Renal cortex interstitium (tissue), 15 donors: ENCODE measurements around the gene CAV2. TPM values are rescaled to one million over a fixed set of nuclear protein-coding genes. Genes with fewer than 3 reads are reported as not detected.
A peak's percentile ranks its signal among the peaks of the same experiment; 100 is the strongest.
"Not testable (repeated sequence)": the region's sequence is repeated elsewhere in the genome, so short reads cannot be mapped to it uniquely, and the experiment has no call there.

Experiments
- DNase-seq, 11 donors: peaks; one replicate each; pipeline ENCODE4 v3.0.0-alpha.2; 2013; ENCODE audit warnings: low read depth in 9 of 11, low spot score in 4 of 11; ENCODE audit errors: extremely low read depth in 1 of 11
- long read RNA-seq, 16 experiments: transcript quantifications; one replicate each; lab custom pipeline, GENCODE V29; 2026
- polyA plus RNA-seq, 3 donors: library from polyadenylated mRNA; unstranded; fragments of 120-200 nt; gene quantifications; one replicate each; pipeline ENCODE4 v1.2.1, GENCODE V29; 2013; ENCODE audit not compliant: insufficient read length in 3 of 3

Gene CAV2
- polyA plus RNA-seq = 10 to 100 TPM; 24.9 to 31.6 (median 28.9) TPM
- long read RNA-seq, donor 1, transcript CAV2-201 (3 exons, 3,301 nt) = major isoform, 8 of 9 reads
- long read RNA-seq, donor 1, partial matches to known transcripts = 0 of 9 reads
- long read RNA-seq, donor 1, other reads (novel, unspliced or antisense) = 0 of 9 reads
- long read RNA-seq, donor 2, transcript CAV2-201 (3 exons, 3,301 nt) = major isoform, 10 of 16 reads
- long read RNA-seq, donor 2, partial matches to known transcripts = 0 of 16 reads
- long read RNA-seq, donor 2, other reads (novel, unspliced or antisense) = 0 of 16 reads
- long read RNA-seq, donor 3, transcript CAV2-203 (2 exons, 1,179 nt) = minor isoform, 5 of 22 reads
- long read RNA-seq, donor 3, transcript CAV2-201 (3 exons, 3,301 nt) = major isoform, 13 of 22 reads
- long read RNA-seq, donor 3, partial matches to known transcripts = 0 of 22 reads
- long read RNA-seq, donor 3, other reads (novel, unspliced or antisense) = 0 of 22 reads
- long read RNA-seq, donor 4, transcript CAV2-201 (3 exons, 3,301 nt) = major isoform, 13 of 16 reads
- long read RNA-seq, donor 4, partial matches to known transcripts = 0 of 16 reads
- long read RNA-seq, donor 4, other reads (novel, unspliced or antisense) = 0 of 16 reads
- long read RNA-seq, donor 5 = 0 reads
- long read RNA-seq, donor 6, transcript CAV2-201 (3 exons, 3,301 nt) = major isoform, 12 of 14 reads
- long read RNA-seq, donor 6, partial matches to known transcripts = 0 of 14 reads
- long read RNA-seq, donor 6, other reads (novel, unspliced or antisense) = 0 of 14 reads
- long read RNA-seq, donor 7, transcript CAV2-201 (3 exons, 3,301 nt) = major isoform, 13 of 17 reads
- long read RNA-seq, donor 7, partial matches to known transcripts = 0 of 17 reads
- long read RNA-seq, donor 7, other reads (novel, unspliced or antisense) = 0 of 17 reads
- long read RNA-seq, donor 8 = 0 reads
- long read RNA-seq, donor 9, transcript CAV2-201 (3 exons, 3,301 nt) = major isoform, 10 of 11 reads
- long read RNA-seq, donor 9, partial matches to known transcripts = 0 of 11 reads
- long read RNA-seq, donor 9, other reads (novel, unspliced or antisense) = 0 of 11 reads
- long read RNA-seq, donor 10, transcript CAV2-201 (3 exons, 3,301 nt) = major isoform, 10 of 11 reads
- long read RNA-seq, donor 10, partial matches to known transcripts = 0 of 11 reads
- long read RNA-seq, donor 10, other reads (novel, unspliced or antisense) = 0 of 11 reads
- long read RNA-seq, donor 11, partial matches to known transcripts = 0 of 4 reads
- long read RNA-seq, donor 11, other reads (novel, unspliced or antisense) = 0 of 4 reads
- long read RNA-seq, donor 12, transcript CAV2-201 (3 exons, 3,301 nt) = major isoform, 5 of 6 reads
- long read RNA-seq, donor 12, partial matches to known transcripts = 0 of 6 reads
- long read RNA-seq, donor 12, other reads (novel, unspliced or antisense) = 0 of 6 reads
- long read RNA-seq, donor 13 = 0 reads
- long read RNA-seq, donor 14, transcript CAV2-201 (3 exons, 3,301 nt) = major isoform, 14 of 16 reads
- long read RNA-seq, donor 14, partial matches to known transcripts = 0 of 16 reads
- long read RNA-seq, donor 14, other reads (novel, unspliced or antisense) = 0 of 16 reads
- long read RNA-seq, donor 15, transcript CAV2-201 (3 exons, 3,301 nt) = major isoform, 5 of 5 reads
- long read RNA-seq, donor 15, partial matches to known transcripts = 0 of 5 reads
- long read RNA-seq, donor 15, other reads (novel, unspliced or antisense) = 0 of 5 reads
- long read RNA-seq, donor 16, transcript CAV2-201 (3 exons, 3,301 nt) = major isoform, 25 of 30 reads
- long read RNA-seq, donor 16, partial matches to known transcripts = 0 of 30 reads
- long read RNA-seq, donor 16, other reads (novel, unspliced or antisense) = 0 of 30 reads

GRCh38 chr7:116499168-116500077, at the start of gene CAV2:
Gene CAV2 (plus strand): TSS chr7:116499738. CDS start chr7:116499782, 44 bp downstream.
- peak in 8 of 11 donors; percentile 13 to 42 (median 30) for DNase-seq

DNA sequence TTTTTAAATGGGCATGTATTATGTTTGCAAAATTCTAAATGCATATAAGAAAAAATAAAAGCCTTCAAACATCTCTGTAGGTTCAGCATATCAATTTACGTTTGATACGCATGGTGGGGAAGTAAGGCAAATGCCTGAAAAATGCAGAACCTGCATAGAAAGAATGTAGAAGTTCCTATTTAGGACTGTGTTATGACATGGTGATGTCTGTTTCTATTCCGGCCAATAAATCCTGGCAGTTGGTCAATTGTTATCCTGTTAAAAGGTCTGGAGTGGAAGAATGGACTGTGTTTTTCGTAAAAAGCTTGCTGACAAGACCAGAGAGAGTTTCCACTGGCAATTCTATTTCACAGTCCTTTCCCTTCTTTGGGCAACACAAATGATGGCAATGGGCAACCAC, 49.6 kb upstream of the CAV2 start:
- no peak for DNase-seq

DNA sequence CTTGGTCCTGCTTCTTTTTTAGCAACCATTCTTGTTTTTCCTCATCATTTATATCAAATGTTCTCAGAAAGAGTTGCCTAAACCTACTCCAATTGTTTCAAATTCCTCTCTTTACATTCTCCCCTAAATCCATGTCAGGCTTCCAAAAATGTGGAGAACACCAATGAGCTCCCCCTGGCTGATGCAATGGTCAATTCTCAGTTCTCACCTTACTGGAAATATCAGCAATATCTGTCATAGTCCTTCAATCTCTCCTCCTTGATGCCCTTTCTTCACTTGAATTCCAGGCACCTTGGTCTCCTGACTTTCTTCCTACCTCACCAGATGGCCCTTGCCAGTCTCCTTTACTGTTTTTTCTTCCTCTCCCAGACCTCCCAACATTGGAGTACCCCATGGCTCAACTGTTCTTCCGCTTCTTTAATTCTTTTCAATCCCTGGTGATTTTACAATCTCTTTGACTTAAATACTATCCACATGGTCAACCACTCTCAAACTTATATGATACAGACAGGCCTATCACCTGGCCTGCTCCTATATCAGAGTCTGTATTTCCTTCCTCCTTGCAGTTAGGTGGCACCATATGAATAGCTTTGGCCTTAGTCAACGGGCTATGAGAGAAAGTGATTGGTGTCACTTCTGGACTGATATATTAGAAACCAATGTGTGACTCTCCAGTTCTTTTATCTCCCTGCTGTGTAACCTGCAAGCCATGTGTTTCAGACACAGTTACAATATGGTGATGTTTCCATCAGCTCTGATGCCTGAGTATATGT, 47.4 kb upstream of the CAV2 start:
- no peak for DNase-seq

DNA sequence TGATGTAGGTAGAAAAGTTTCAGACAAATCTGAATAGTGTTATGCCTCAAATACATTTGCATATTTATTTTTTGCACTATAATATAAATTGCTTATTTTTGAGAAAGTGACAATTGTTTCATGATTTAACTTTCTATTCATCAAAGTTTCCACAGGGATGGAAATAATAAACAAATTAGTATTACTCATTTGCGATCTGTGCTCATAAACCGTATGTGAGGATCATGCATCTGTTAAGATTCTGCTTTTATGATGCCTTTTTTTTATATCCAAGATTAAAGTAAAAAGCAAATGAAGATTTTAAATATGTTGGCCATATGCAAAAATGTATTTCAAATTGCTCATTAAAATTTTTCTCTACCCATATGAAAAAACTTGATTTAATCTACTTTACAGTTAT, 45.2 kb upstream of the CAV2 start:
- no peak for DNase-seq

- DNase-seq = no peak
Observed at GRCh38 chr7:116455009-116455408, 44.5 kb upstream of the CAV2 start.

DNA sequence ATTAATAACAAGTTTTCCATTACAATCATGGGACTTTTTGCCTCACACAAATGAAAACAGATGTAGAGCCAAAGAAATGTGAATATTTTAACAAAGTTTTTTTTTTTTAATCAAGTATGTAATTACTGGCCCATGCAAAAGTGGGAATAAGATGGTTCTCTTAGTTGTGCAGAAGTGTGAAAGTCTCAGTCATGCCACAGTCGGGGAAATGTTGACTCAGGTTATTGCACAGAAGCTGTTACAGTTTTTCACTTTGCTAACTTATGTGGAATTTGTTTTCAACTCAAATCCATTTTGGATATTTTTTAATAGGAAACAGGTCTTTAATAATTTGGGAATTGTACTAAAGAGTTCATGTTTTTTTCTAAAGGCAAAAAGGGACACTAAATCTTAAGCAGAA, 44.0 kb upstream of the CAV2 start:
- DNase-seq = no peak

DNA sequence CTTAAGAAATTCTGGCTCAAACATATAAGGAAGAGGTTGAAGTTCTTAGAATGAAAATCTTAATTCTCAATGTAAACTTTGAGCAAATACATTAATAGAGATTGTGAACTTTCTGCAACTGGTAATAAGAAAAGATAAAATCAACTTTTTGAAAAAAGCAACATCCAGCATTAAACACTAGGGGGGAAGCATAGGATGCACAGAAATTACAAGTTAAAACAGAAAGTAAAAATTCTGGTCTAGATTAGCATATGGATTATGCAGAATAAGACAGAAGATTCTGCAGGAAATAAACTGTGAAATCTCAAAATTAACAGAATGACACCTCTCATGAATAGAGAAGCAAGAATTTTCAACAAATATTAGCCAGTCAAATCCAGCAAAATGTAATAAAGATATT, 38.0 kb upstream of the CAV2 start:
- DNase-seq = no peak

DNA sequence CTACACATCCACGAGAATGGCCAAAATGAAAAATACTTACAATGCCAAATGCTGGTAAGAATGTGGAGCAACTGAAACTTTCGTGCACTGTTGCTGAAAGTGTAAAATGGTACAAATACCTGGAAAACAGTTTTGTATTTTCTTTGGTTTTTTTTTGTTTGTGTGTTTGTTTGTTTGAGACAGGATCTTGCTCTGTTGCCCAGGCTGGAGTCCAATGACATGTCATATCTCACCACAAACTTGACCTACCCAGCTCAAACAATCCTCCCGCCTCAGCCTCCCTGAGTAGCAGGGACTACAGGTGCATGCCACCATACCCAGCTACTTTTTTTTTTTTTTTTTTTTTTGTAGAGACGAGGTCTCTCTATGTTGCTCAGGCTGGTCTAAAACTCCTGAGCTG, 35.6 kb upstream of the CAV2 start:
- no peak for DNase-seq

GRCh38 chr7:116464375-116464774, 35.2 kb upstream of the CAV2 start:
- DNase-seq = no peak

- DNase-seq = no peak
Observed at GRCh38 chr7:116465125-116465524, 34.4 kb upstream of the CAV2 start.

DNA sequence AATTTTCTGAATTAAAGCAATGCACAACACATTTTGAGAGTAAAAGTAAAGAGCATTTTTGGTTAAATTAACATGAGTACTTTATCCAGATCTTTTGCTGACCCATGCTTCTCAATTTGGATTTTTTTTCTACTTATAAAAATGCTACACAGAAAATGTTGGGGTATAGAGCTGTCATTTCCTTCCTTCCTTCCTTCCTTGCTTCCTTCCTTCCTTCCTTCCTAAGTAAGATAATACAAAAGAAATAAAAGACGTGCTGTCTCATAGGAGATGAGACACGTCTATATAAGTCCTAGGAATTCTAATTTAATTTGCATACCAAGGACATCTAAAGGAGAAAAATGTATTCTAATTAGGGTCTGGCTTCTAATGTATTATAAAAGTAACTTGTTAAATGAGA, 31.0 kb upstream of the CAV2 start:
- no peak for DNase-seq

- DNase-seq = no peak
Observed at GRCh38 chr7:116477625-116478024, 21.9 kb upstream of the CAV2 start.

DNA sequence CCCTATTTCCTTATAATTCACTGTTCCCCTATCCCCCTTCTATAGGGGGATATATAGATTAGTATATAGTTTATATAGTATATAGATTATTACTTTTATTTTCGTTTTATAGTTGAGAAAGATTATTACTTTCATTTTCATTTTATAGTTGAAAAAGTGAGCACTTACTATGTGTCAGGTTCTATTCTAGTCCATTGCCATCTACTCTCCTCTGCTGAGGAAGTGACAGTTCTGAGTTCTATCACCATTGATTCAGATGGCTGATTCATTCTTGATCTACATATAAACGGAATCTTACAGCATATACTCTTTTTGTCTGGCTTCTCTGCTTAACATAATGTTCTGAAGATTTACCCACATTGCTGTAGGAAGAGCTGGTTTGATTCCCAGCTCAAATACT, 20.7 kb upstream of the CAV2 start:
- DNase-seq = no peak

- no peak for DNase-seq
Observed at GRCh38 chr7:116483271-116483942, 16.1 kb upstream of the CAV2 start.

DNA sequence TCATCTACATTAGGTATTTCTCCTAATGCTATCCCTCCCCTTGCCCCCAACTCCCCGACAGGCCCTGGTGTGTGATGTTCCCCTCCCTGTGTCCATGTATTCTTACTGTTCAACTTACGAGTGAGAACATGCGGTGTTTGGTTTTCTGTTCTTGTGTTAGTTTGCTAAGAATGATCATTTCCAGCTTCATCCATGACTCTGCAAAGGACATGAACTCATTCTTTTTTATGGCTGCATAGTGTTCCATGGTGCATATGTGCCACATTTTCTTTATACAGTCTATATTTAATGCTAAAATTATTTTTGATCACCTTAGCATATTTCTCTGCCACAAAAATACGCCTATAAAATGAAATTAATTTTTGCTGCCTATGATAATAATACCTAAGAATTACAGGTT, 15.1 kb upstream of the CAV2 start:
- not testable (repeated sequence) for DNase-seq
